HG03039 (cell line): ENCODE results near the gene CFAP141.

Source experiments
- ATAC-seq: cut with Tn5 transposase; IDR thresholded peaks from one replicate; pipeline ENCODE4 v1.9.1; 2021; ENCODE audit warnings: mild to moderate bottlenecking, moderate library complexity; ENCODE audit not compliant: unreplicated experiment

CFAP141 gene

GRCh38 chr1:154171880-154172279, 34.3 kb downstream of the CFAP141 start:
- no peak for ATAC-seq

- no peak for ATAC-seq
Observed at GRCh38 chr1:154171223-154171583, 34.9 kb downstream of the CFAP141 start.

GRCh38 chr1:154170547-154171222, 35.4 kb downstream of the CFAP141 start:
- ATAC-seq = no peak

GRCh38 chr1:154167461-154167860, 38.7 kb downstream of the CFAP141 start:
- ATAC-seq = no peak

DNA sequence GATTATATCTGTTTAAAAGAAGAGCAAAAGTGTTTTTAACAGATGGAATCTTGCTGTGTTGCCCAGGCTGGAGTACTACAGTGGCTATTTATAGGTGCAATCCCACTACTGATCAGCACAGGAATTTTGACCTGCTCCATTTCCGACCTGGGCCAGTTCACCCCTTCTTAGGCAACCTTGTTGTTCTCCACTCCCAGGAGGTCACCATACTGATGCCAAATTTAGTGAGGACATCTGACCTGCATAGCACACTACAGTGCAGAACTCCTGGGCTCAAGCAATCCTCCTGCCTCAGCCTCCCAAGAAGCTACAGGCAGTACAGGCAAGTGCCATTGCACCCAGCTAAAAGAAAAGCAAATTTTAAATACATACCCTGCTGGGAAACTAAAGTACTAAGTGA, 39.9 kb downstream of the CFAP141 start:
- no peak for ATAC-seq

GRCh38 chr1:154159554-154159953, 46.6 kb downstream of the CFAP141 start:
- no peak for ATAC-seq

GRCh38 chr1:154158307-154159125, 47.6 kb downstream of the CFAP141 start:
- ATAC-seq = peak; percentile 35

- peak; percentile 79 for ATAC-seq
Observed at GRCh38 chr1:154157520-154158306, 48.4 kb downstream of the CFAP141 start.

DNA sequence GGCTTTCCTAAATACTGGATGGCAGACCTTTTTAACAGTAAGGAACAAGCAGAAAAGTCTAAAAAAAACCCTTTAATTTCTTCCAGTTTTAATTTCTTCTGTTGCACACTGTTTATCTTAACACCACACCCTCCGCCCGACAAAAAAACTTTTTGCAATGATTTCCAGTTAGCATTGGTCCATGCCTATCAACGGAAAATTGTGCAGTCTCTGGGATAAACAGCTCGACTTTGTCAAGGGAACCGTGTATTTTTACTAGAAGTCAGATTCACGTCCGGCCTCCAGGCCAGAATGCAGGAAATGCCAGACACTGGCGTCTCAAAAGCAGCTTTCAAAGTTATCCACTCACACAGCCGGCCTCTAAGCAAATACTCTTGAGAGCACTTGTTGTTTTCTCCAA, 50.9 kb downstream of the CFAP141 start:
- ATAC-seq = no peak

DNA sequence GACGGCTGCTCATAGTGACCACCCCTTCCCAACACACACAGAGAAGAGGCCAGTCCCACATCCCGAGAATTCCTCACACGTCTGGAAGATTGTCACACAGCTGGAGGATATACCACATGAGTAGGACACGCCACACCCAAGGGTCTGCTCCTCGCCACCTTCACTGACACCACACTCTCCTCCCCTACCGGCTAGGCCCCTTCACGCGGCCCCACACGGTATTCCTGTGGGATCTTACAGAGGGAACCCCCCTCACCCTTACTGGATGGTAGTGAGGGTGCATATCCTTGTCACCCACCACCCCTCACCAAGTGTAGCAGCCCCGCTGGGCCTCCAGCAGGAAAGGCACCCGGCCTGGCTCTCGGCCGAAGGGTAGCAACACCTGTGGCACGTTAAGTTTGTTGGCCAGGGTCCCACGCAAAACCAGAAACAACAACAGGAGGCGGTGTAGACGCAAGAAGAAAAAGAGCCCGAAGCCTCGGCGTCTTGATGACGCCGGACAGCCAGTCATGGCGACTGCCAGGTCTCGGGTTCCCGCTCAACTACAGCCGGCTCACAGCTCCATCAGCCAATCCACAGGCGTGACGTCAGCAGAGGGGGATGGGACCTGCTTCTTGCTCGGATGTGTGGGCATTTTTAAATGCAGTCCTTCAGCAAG, 51.5 kb downstream of the CFAP141 start, which contains the start of gene NUP210L:
NUP210L (minus strand) TSS at position 540 of the 658 bp plus-strand sequence.
- ATAC-seq = no peak

DNA sequence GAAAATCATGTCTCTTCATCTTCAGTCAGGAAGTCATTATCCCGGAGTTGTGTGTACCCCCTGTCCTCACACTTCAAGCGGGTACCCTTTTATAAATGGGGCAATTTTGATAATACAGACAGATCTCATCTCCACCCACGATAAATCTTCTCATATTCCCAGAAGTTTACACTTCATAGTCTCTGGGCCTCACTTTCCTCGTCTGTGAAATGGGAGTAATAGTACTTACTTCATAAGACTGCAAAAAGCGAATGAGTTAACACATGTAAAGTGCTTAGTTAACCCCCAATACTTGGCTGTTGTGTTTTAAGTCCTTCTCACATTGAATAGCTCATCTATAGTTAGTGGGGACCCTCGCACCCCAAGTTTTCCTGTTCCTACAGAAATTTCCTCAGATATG, 52.1 kb downstream of the CFAP141 start:
- no peak for ATAC-seq

- ATAC-seq = no peak
Observed at GRCh38 chr1:154151311-154151710, 54.8 kb downstream of the CFAP141 start.
